SK-N-SH treated with all-trans-retinoic acid at 6 μM for 48 hours (cell line): ENCODE data around the gene HOXD11.

Source experiments
- ATAC-seq: fragments of 200-7000 bp; cut with Tn5 transposase; 3 replicates; pipeline ENCODE4 v1.9.1; 2020; ENCODE audit warnings: mild to moderate bottlenecking, moderate library complexity
- ARNTL ChIP-seq: fragments of 450-650 bp; formaldehyde crosslinking; IDR thresholded peaks from 2 replicates; pipeline ENCODE4 v1.5.0; 2020; ENCODE audit warnings: low read depth, mild to moderate bottlenecking, moderate library complexity, borderline replicate concordance
- BACH2 ChIP-seq: fragments of 250-450 bp; sonication (Bioruptor Pico); IDR thresholded peaks from 2 replicates; pipeline ENCODE4 v1.9.0; 2021; ENCODE audit warnings: mild to moderate bottlenecking, borderline replicate concordance
- CREB5 ChIP-seq: fragments of 250-450 bp; sonication (Bioruptor Pico); IDR thresholded peaks from 2 replicates; pipeline ENCODE4 v1.5.1; 2020; ENCODE audit warnings: low read depth, mild to moderate bottlenecking, moderate library complexity
- CSDC2 ChIP-seq: fragments of 250-450 bp; sonication (Bioruptor Pico); IDR thresholded peaks from 2 replicates; pipeline ENCODE4 v1.5.0; 2020; ENCODE audit warnings: mild to moderate bottlenecking, moderate library complexity
- CSRNP3 ChIP-seq: fragments of 250-450 bp; sonication (Bioruptor Pico); IDR thresholded peaks from 2 replicates; pipeline ENCODE4 v1.5.1; 2021; ENCODE audit warnings: mild to moderate bottlenecking, moderate library complexity
- ESRRG ChIP-seq: fragments of 250-450 bp; sonication (Bioruptor Pico); IDR thresholded peaks from 2 replicates; pipeline ENCODE4 v1.6.1; 2021; ENCODE audit warnings: mild to moderate bottlenecking
- GLIS3 ChIP-seq: fragments of 250-450 bp; sonication (Bioruptor Pico); IDR thresholded peaks from 2 replicates; pipeline ENCODE4 v1.5.0; 2020; ENCODE audit warnings: mild to moderate bottlenecking, moderate library complexity
- ISL1 ChIP-seq: fragments of 250-450 bp; sonication (Bioruptor Pico); IDR thresholded peaks from 2 replicates; pipeline ENCODE4 v2.1.2; 2022; ENCODE audit warnings: mild to moderate bottlenecking, moderate library complexity
- OSR1 ChIP-seq: fragments of 250-450 bp; sonication (Bioruptor Pico); IDR thresholded peaks from 2 replicates; pipeline ENCODE4 v1.8.0; 2022; ENCODE audit warnings: moderate library complexity, mild to moderate bottlenecking, inconsistent platforms
- PATZ1 ChIP-seq: fragments of 250-450 bp; sonication (Bioruptor Pico); IDR thresholded peaks from 2 replicates; pipeline ENCODE4 v1.8.0; 2020; ENCODE audit warnings: mild to moderate bottlenecking, moderate library complexity, borderline replicate concordance
- PPARA ChIP-seq: fragments of 250-450 bp; sonication (Bioruptor Pico); IDR thresholded peaks from 2 replicates; pipeline ENCODE4 v1.5.0; 2020; ENCODE audit warnings: mild to moderate bottlenecking, borderline replicate concordance
- RARB ChIP-seq: fragments of 250-450 bp; sonication (Bioruptor Pico); IDR thresholded peaks from 2 replicates; pipeline ENCODE4 v1.8.0; 2021; ENCODE audit warnings: mild to moderate bottlenecking, moderate library complexity
- SNAI2 ChIP-seq: fragments of 250-450 bp; sonication (Bioruptor Pico); IDR thresholded peaks from 2 replicates; pipeline ENCODE4 v1.5.0; 2020; ENCODE audit warnings: mild to moderate bottlenecking, moderate library complexity
- TCF4 ChIP-seq: fragments of 250-450 bp; sonication (Bioruptor Pico); IDR thresholded peaks from 2 replicates; pipeline ENCODE4 v1.8.0; 2021; ENCODE audit warnings: mild to moderate bottlenecking, moderate library complexity, borderline replicate concordance
- TSHZ2 ChIP-seq: fragments of 250-450 bp; sonication (Bioruptor Pico); IDR thresholded peaks from 2 replicates; pipeline ENCODE4 v1.5.0; 2020; ENCODE audit warnings: mild to moderate bottlenecking, moderate library complexity
- ZC3H10 ChIP-seq: fragments of 250-450 bp; sonication (Bioruptor Pico); IDR thresholded peaks from 2 replicates; pipeline ENCODE4 v1.5.1; 2021; ENCODE audit warnings: mild to moderate bottlenecking, moderate library complexity
- ZFP3 ChIP-seq: fragments of 250-450 bp; sonication (Bioruptor Pico); IDR thresholded peaks from 2 replicates; pipeline ENCODE4 v1.5.0; 2020; ENCODE audit warnings: mild to moderate bottlenecking, moderate library complexity
- ZNF565 ChIP-seq: fragments of 450-650 bp; formaldehyde crosslinking; conservative IDR thresholded peaks from 2 replicates; pipeline ENCODE4 v1.5.0; 2020; ENCODE audit warnings: low read depth, mild to moderate bottlenecking, moderate library complexity
- ZNF70 ChIP-seq: fragments of 450-650 bp; formaldehyde crosslinking; IDR thresholded peaks from 2 replicates; pipeline ENCODE4 v1.5.0; 2020; ENCODE audit warnings: mild to moderate bottlenecking, moderate library complexity
- ZNF8 ChIP-seq: fragments of 450-650 bp; formaldehyde crosslinking; IDR thresholded peaks from 2 replicates; pipeline ENCODE4 v1.5.0; 2020; ENCODE audit warnings: mild to moderate bottlenecking, moderate library complexity

Gene HOXD11

GRCh38 chr2:176114930-176115625, 8.0 kb downstream of the HOXD11 start:
- TF ChIP-seq ZNF8 (CRISPR knock-in tag) (no peak), GLIS3 (CRISPR knock-in tag) (no peak), ZFP3 (CRISPR knock-in tag) (no peak), TSHZ2 (CRISPR knock-in tag) (no peak), ESRRG (CRISPR knock-in tag) (no peak), ISL1 (CRISPR knock-in tag) (no peak), TCF4 (no peak), SNAI2 (CRISPR knock-in tag) (no peak), OSR1 (CRISPR knock-in tag) (no peak), RARB (CRISPR knock-in tag) (no peak), ZC3H10 (no peak), PATZ1 (CRISPR knock-in tag) (no peak), ZNF565 (CRISPR knock-in tag) (no peak), CSRNP3 (CRISPR knock-in tag) (no peak), CREB5 (CRISPR knock-in tag) (no peak)
- ATAC-seq = no peak

- peak; percentile 92 for ATAC-seq
- TF ChIP-seq ZNF8 (CRISPR knock-in tag) (no peak), CSDC2 (no peak), TSHZ2 (CRISPR knock-in tag) (no peak), ZFP3 (CRISPR knock-in tag) (no peak), SNAI2 (CRISPR knock-in tag) (no peak), ISL1 (CRISPR knock-in tag) (no peak), ZC3H10 (no peak), CSRNP3 (CRISPR knock-in tag) (no peak), BACH2 (no peak), ARNTL (CRISPR knock-in tag) (no peak), OSR1 (CRISPR knock-in tag) (no peak), ZNF70 (CRISPR knock-in tag) (no peak), CREB5 (CRISPR knock-in tag) (no peak), PPARA (no peak), TCF4 (no peak), RARB (CRISPR knock-in tag) (no peak), GLIS3 (CRISPR knock-in tag) (no peak)
Measured at GRCh38 chr2:176115883-176116813, 9.1 kb downstream of the HOXD11 start, which contains the start of gene HOXD10. Gene HOXD10 (plus strand): TSS chr2:176116778. CDS start chr2:176116834, 56 bp downstream.
